Parathyroid adenoma (tissue), 2 donors: ENCODE results near the gene ALPI.

Source experiments
- H2AFZ ChIP-seq: fragments of 300-600 bp; sonication (generic); one replicate; pipeline ENCODE4 v1.7.0; 2017; ENCODE audit warnings: antibody characterized with exemption, mild to moderate bottlenecking
- H3K27ac ChIP-seq: fragments of 300-600 bp; sonication (generic); one replicate; pipeline ENCODE4 v1.7.0; 2017
- H3K27me3 ChIP-seq: fragments of 300-600 bp; sonication (generic); one replicate; pipeline ENCODE4 v1.7.0; 2017; ENCODE audit warnings: low read length; ENCODE audit not compliant: control insufficient read depth, insufficient read depth
- H3K36me3 ChIP-seq: fragments of 300-600 bp; sonication (generic); one replicate; pipeline ENCODE4 v1.7.0; 2017; ENCODE audit warnings: low read length; ENCODE audit not compliant: control insufficient read depth, insufficient read depth
- H3K4me1 ChIP-seq: fragments of 300-600 bp; sonication (generic); one replicate; pipeline ENCODE4 v1.7.0; 2017; ENCODE audit warnings: control low read depth
- H3K4me2 ChIP-seq: fragments of 300-600 bp; sonication (generic); one replicate; pipeline ENCODE4 v1.7.0; 2017; ENCODE audit warnings: low read length
- H3K4me3 ChIP-seq: fragments of 300-600 bp; sonication (generic); one replicate; pipeline ENCODE4 v1.7.0; 2017; ENCODE audit warnings: low read depth, low read length
- H3K79me2 ChIP-seq: fragments of 300-600 bp; sonication (generic); one replicate; pipeline ENCODE4 v1.7.0; 2017; ENCODE audit warnings: control low read depth
- H3K9ac ChIP-seq: fragments of 300-600 bp; sonication (generic); one replicate; pipeline ENCODE4 v1.7.0; 2017; ENCODE audit warnings: mild to moderate bottlenecking
- H3K9me3 ChIP-seq: fragments of 300-600 bp; sonication (generic); one replicate; pipeline ENCODE4 v1.7.0; 2017; ENCODE audit warnings: low read length; ENCODE audit not compliant: control insufficient read depth
- CTCF ChIP-seq: fragments of 300-600 bp; sonication (generic); IDR thresholded peaks from one replicate; pipeline ENCODE4 v1.7.0; 2017; ENCODE audit warnings: antibody characterized with exemption, mild to moderate bottlenecking
- donor health status: primary hyperparathyroidism.

Gene ALPI

GRCh38 chr2:232478571-232479340 lies 22.8 kb downstream of the ALPI start:
- Histone ChIP-seq H3K9ac (no peak overlapping the region), H3K27me3 (no peaks in the 10 kb centered on the region), H3K36me3 (no peaks in the 10 kb centered on the region), H2AFZ (no peak overlapping the region), H3K27ac (no peak overlapping the region), H3K4me1 (no peaks in the 10 kb centered on the region), H3K9me3 (no peaks in the 10 kb centered on the region), H3K79me2 (no peaks in the 10 kb centered on the region), H3K4me3 (no peak overlapping the region), H3K4me2 (no peak overlapping the region)
- TF ChIP-seq CTCF, result no peak

- TF ChIP-seq CTCF, result no peak
- Histone ChIP-seq H3K79me2 (no peaks in the 10 kb centered on the region), H2AFZ (no peak overlapping the region), H3K4me1 (no peaks in the 10 kb centered on the region), H3K4me3 (no peak overlapping the region), H3K36me3 (no peaks in the 10 kb centered on the region), H3K9ac (no peak overlapping the region), H3K4me2 (no peak overlapping the region), H3K27ac (no peak overlapping the region), H3K9me3 (no peaks in the 10 kb centered on the region), H3K27me3 (no peaks in the 10 kb centered on the region)
These were observed 23.6 kb downstream of the ALPI start for GRCh38 chr2:232479341-232480200.

- Histone ChIP-seq H3K27me3 (no peaks in the 10 kb centered on the region), H3K79me2 (no peaks in the 10 kb centered on the region), H3K9ac (no peak overlapping the region), H3K27ac (no peak overlapping the region), H3K4me3 (no peak overlapping the region), H3K9me3 (no peaks in the 10 kb centered on the region), H3K4me2 (no peak overlapping the region), H3K4me1 (no peaks in the 10 kb centered on the region), H3K36me3 (no peaks in the 10 kb centered on the region), H2AFZ (no peak overlapping the region)
- no peak for TF ChIP-seq CTCF
These were observed 24.5 kb downstream of the ALPI start for GRCh38 chr2:232480201-232481190.

- H3K9ac ChIP-seq, result no peak overlapping the region
- no peak for TF ChIP-seq CTCF
- H3K9me3 ChIP-seq, result no peaks in the 10 kb centered on the region
- H3K27me3 ChIP-seq, result no peaks in the 10 kb centered on the region
- H3K4me3 ChIP-seq, result no peak overlapping the region
- H3K79me2 ChIP-seq, result no peaks in the 10 kb centered on the region
- H3K27ac ChIP-seq, result no peak overlapping the region
- H3K36me3 ChIP-seq, result no peaks in the 10 kb centered on the region
- no peak overlapping the region for H2AFZ ChIP-seq
- H3K4me2 ChIP-seq, result no peak overlapping the region
- H3K4me1 ChIP-seq, result no peaks in the 10 kb centered on the region
These were observed 25.6 kb downstream of the ALPI start for GRCh38 chr2:232481322-232482140.
